ENCODE measurements around the gene SPATA31D3. TPM values are rescaled to one million over a fixed set of nuclear protein-coding genes. Genes with fewer than 3 reads are reported as not detected.
"Not testable (repeated sequence)": the region's sequence is repeated elsewhere in the genome, so short reads cannot be mapped to it uniquely, and the experiment has no call there.

Gene SPATA31D3
- total RNA-seq, 1 donor from 2014 or later, result not detected

GRCh38 chr9:81902196-81902595, 41.1 kb upstream of the SPATA31D3 start:
- H3K9me3 Mint-ChIP-seq (ENCODE audit: unreplicated experiment), result no peaks in the 10 kb centered on the region
- H3K27ac Mint-ChIP-seq (ENCODE audit: unreplicated experiment), result no peak overlapping the region
- H3K4me1 Mint-ChIP-seq (ENCODE audit: unreplicated experiment), result peaks cover 5% of the 10 kb centered on the region
- no peak for TF ChIP-seq CTCF (IDR thresholded peaks at IDR 0.05; ENCODE audit: unreplicated experiment)
- DNase-seq (ENCODE audit: low spot score), result no peak
- no peaks in the 10 kb centered on the region for H3K27me3 Mint-ChIP-seq (ENCODE audit: unreplicated experiment)
- H3K4me3 Mint-ChIP-seq (ENCODE audit: unreplicated experiment), result no peak overlapping the region
- H3K36me3 Mint-ChIP-seq (ENCODE audit: low read depth, unreplicated experiment), result no peaks in the 10 kb centered on the region

GRCh38 chr9:81902626-81903025, 40.7 kb upstream of the SPATA31D3 start:
- no peaks in the 10 kb centered on the region for H3K36me3 Mint-ChIP-seq (ENCODE audit: low read depth, unreplicated experiment)
- H3K4me1 Mint-ChIP-seq (ENCODE audit: unreplicated experiment), result peaks cover 5% of the 10 kb centered on the region
- no peak for TF ChIP-seq CTCF (IDR thresholded peaks at IDR 0.05; ENCODE audit: unreplicated experiment)
- no peak for DNase-seq (ENCODE audit: low spot score)
- no peak overlapping the region for H3K4me3 Mint-ChIP-seq (ENCODE audit: unreplicated experiment)
- H3K27me3 Mint-ChIP-seq (ENCODE audit: unreplicated experiment), result no peaks in the 10 kb centered on the region
- no peak overlapping the region for H3K27ac Mint-ChIP-seq (ENCODE audit: unreplicated experiment)
- no peaks in the 10 kb centered on the region for H3K9me3 Mint-ChIP-seq (ENCODE audit: unreplicated experiment)

- H3K4me3 Mint-ChIP-seq (ENCODE audit: unreplicated experiment), result no peak overlapping the region
- DNase-seq (ENCODE audit: low spot score), result no peak
- no peaks in the 10 kb centered on the region for H3K4me1 Mint-ChIP-seq (ENCODE audit: unreplicated experiment)
Measured at GRCh38 chr9:81906671-81907070, 36.6 kb upstream of the SPATA31D3 start.

GRCh38 chr9:81912135-81912534, 31.2 kb upstream of the SPATA31D3 start:
- Mint-ChIP-seq H3K4me1 (ENCODE audit: unreplicated experiment) (no peaks in the 10 kb centered on the region), H3K36me3 (ENCODE audit: low read depth, unreplicated experiment) (no peaks in the 10 kb centered on the region), H3K27ac (ENCODE audit: unreplicated experiment) (no peak overlapping the region), H3K9me3 (ENCODE audit: unreplicated experiment) (no peaks in the 10 kb centered on the region), H3K27me3 (ENCODE audit: unreplicated experiment) (no peaks in the 10 kb centered on the region), H3K4me3 (ENCODE audit: unreplicated experiment) (no peak overlapping the region)
- DNase-seq (ENCODE audit: low spot score), result no peak
- TF ChIP-seq CTCF (IDR thresholded peaks at IDR 0.05; ENCODE audit: unreplicated experiment), result no peak

More at GRCh38 chr9:81906671-81907070, 36.6 kb upstream of the SPATA31D3 start:
- TF ChIP-seq CTCF (IDR thresholded peaks at IDR 0.05; ENCODE audit: unreplicated experiment), result no peak
- Mint-ChIP-seq H3K9me3 (ENCODE audit: unreplicated experiment) (no peaks in the 10 kb centered on the region), H3K27me3 (ENCODE audit: unreplicated experiment) (no peaks in the 10 kb centered on the region), H3K27ac (ENCODE audit: unreplicated experiment) (no peak overlapping the region), H3K36me3 (ENCODE audit: low read depth, unreplicated experiment) (no peaks in the 10 kb centered on the region)

GRCh38 chr9:81915801-81916505, 27.3 kb upstream of the SPATA31D3 start:
- Mint-ChIP-seq H3K27me3 (ENCODE audit: unreplicated experiment) (no peaks in the 10 kb centered on the region), H3K9me3 (ENCODE audit: unreplicated experiment) (no peaks in the 10 kb centered on the region), H3K27ac (ENCODE audit: unreplicated experiment) (no peak overlapping the region), H3K4me3 (ENCODE audit: unreplicated experiment) (no peak overlapping the region), H3K4me1 (ENCODE audit: unreplicated experiment) (no peaks in the 10 kb centered on the region), H3K36me3 (ENCODE audit: low read depth, unreplicated experiment) (no peaks in the 10 kb centered on the region)
- TF ChIP-seq CTCF (IDR thresholded peaks at IDR 0.05; ENCODE audit: unreplicated experiment), result no peak
- no peak for DNase-seq (ENCODE audit: low spot score)

- not testable (repeated sequence) for H3K27me3 Mint-ChIP-seq (ENCODE audit: unreplicated experiment); H3K36me3 Mint-ChIP-seq (ENCODE audit: low read depth, unreplicated experiment); H3K4me1 Mint-ChIP-seq (ENCODE audit: unreplicated experiment); H3K4me3 Mint-ChIP-seq (ENCODE audit: unreplicated experiment); DNase-seq (ENCODE audit: low spot score); H3K27ac Mint-ChIP-seq (ENCODE audit: unreplicated experiment); H3K9me3 Mint-ChIP-seq (ENCODE audit: unreplicated experiment)
Measured at GRCh38 chr9:81918507-81918906, 24.8 kb upstream of the SPATA31D3 start.

- not testable (repeated sequence) for H3K4me3 Mint-ChIP-seq (ENCODE audit: unreplicated experiment); H3K36me3 Mint-ChIP-seq (ENCODE audit: low read depth, unreplicated experiment); H3K27me3 Mint-ChIP-seq (ENCODE audit: unreplicated experiment); DNase-seq (ENCODE audit: low spot score); H3K9me3 Mint-ChIP-seq (ENCODE audit: unreplicated experiment); H3K27ac Mint-ChIP-seq (ENCODE audit: unreplicated experiment); H3K4me1 Mint-ChIP-seq (ENCODE audit: unreplicated experiment)
Measured at GRCh38 chr9:81928305-81928704, 15.0 kb upstream of the SPATA31D3 start, which contains the start of gene SPATA31D4. TSS of gene SPATA31D4 (plus strand) at chr9:81928428. CDS start at chr9:81928514, 86 bp downstream.
